IMR-90 (cell line): ENCODE measurements around the gene LONP1. TPM values are rescaled to one million over a fixed set of nuclear protein-coding genes. Genes with fewer than 3 reads are reported as not detected.

ENCODE experiments used
- ATAC-seq: fragments of 200-7000 bp; cut with Tn5 transposase; 2 replicates; pipeline ENCODE4 v1.9.1; 2020; ENCODE audit warnings: low read depth, mild to moderate bottlenecking, moderate library complexity
- BruUV-seq: library from RNA; stranded (reverse); fragments of 400-500 nt; replicated peaks from 2 replicates; lab custom pipeline; 2021; lab: Mats Ljungman, UMichigan
- CTCF ChIA-PET: fragments of 300-600 bp; formaldehyde crosslinking; extraction: SDS; loops from one replicate; lab custom pipeline; 2021; ENCODE audit warnings: antibody characterized with exemption; lab: Yijun Ruan, JAX
- POLR2A ChIA-PET: fragments of 300-600 bp; sonication (Branson Sonifier 250); formaldehyde crosslinking; loops from one replicate; lab custom pipeline; 2022; ENCODE audit warnings: antibody characterized with exemption; ENCODE audit not compliant: unreplicated experiment; lab: Charles Lee
- DNase-seq: peaks from one replicate; pipeline ENCODE4 v3.0.0; 2013
- H2AFZ ChIP-seq: replicated peaks from 2 replicates; pipeline ENCODE3; 2013; ENCODE audit warnings: low read length, mild to moderate bottlenecking; ENCODE audit not compliant: poor library complexity
- H2AK5ac ChIP-seq: 2 replicates; pipeline ENCODE4 v1.6.1; 2013; ENCODE audit warnings: low read depth, low read length, inconsistent platforms
- H2AK9ac ChIP-seq: replicated peaks from 2 replicates; pipeline ENCODE3; 2013; ENCODE audit warnings: mild to moderate bottlenecking, low read depth, low read length, moderate library complexity; ENCODE audit not compliant: poor library complexity
- H2BK120ac ChIP-seq: 2 replicates; pipeline ENCODE4 v1.6.1; 2013; ENCODE audit warnings: low read depth, low read length, inconsistent platforms
- H2BK15ac ChIP-seq: 3 replicates; pipeline ENCODE4 v1.6.1; 2013; ENCODE audit warnings: low read depth, low read length, inconsistent platforms
- H2BK20ac ChIP-seq: 2 replicates; pipeline ENCODE4 v1.6.1; 2013; ENCODE audit warnings: low read depth, mild to moderate bottlenecking, inconsistent platforms, low read length, moderate library complexity
- H2BK5ac ChIP-seq: 2 replicates; pipeline ENCODE4 v1.6.1; 2013; ENCODE audit warnings: mild to moderate bottlenecking, low read depth, low read length, inconsistent platforms; ENCODE audit not compliant: poor library complexity, severe bottlenecking
- H3K14ac ChIP-seq: replicated peaks from 2 replicates; pipeline ENCODE4 v1.6.1; 2013; ENCODE audit warnings: low read depth, low read length, inconsistent platforms
- H3K18ac ChIP-seq: 2 replicates; pipeline ENCODE4 v1.6.1; 2013; ENCODE audit warnings: low read depth, low read length, control low read depth
- H3K23ac ChIP-seq: 2 replicates; pipeline ENCODE4 v1.6.1; 2013; ENCODE audit warnings: low read depth, low read length, inconsistent platforms
- H3K27ac ChIP-seq: 2 replicates; pipeline ENCODE4 v1.5.1; 2013; ENCODE audit warnings: mild to moderate bottlenecking, control low read depth, low read length; ENCODE audit not compliant: insufficient read depth
- H3K27me3 ChIP-seq: 2 replicates; pipeline ENCODE4 v1.6.1; 2013; ENCODE audit warnings: low read length; ENCODE audit not compliant: control insufficient read depth, insufficient read depth
- H3K36me3 ChIP-seq: 2 replicates; pipeline ENCODE4 v1.6.1; 2013; ENCODE audit warnings: low read length, mixed read lengths; ENCODE audit not compliant: control insufficient read depth, insufficient read depth
- H3K4ac ChIP-seq: 2 replicates; pipeline ENCODE4 v1.6.1; 2013; ENCODE audit warnings: low read depth, low read length, inconsistent platforms
- H3K4me1 ChIP-seq: 2 replicates; pipeline ENCODE4 v1.6.1; 2013; ENCODE audit warnings: low read length, mixed read lengths; ENCODE audit not compliant: control insufficient read depth, insufficient read depth
- H3K4me2 ChIP-seq: 2 replicates; pipeline ENCODE4 v1.6.1; 2013; ENCODE audit warnings: low read depth, mild to moderate bottlenecking, control low read depth, low read length, moderate library complexity
- H3K4me3 ChIP-seq: 2 replicates; pipeline ENCODE4 v1.5.1; 2013; ENCODE audit warnings: low read depth, mild to moderate bottlenecking, control low read depth, low read length, moderate library complexity; ENCODE audit not compliant: insufficient read depth
- H3K56ac ChIP-seq: 2 replicates; pipeline ENCODE4 v1.6.1; 2013; ENCODE audit warnings: low read length, inconsistent platforms; ENCODE audit not compliant: insufficient read depth; ENCODE audit errors: extremely low read depth
- H3K79me1 ChIP-seq, 2 experiments: 2 replicates each; pipeline ENCODE4 v1.6.1; 2013; ENCODE audit warnings: low read length in 2 of 2, inconsistent platforms in 1 of 2, low read depth in 1 of 2
- H3K9ac ChIP-seq: 2 replicates; pipeline ENCODE4 v1.6.1; 2013; ENCODE audit warnings: low read depth, low read length, control low read depth
- H3K9me1 ChIP-seq: 2 replicates; pipeline ENCODE4 v1.6.1; 2013; ENCODE audit warnings: low read length, inconsistent platforms; ENCODE audit not compliant: insufficient read depth
- H3K9me3 ChIP-seq: 2 replicates; pipeline ENCODE4 v1.6.1; 2013; ENCODE audit warnings: low read length; ENCODE audit not compliant: control insufficient read depth, insufficient read depth
- H4K20me1 ChIP-seq: 2 replicates; pipeline ENCODE4 v1.6.1; 2013; ENCODE audit warnings: low read length, inconsistent platforms; ENCODE audit not compliant: insufficient read depth
- H4K5ac ChIP-seq: 2 replicates; pipeline ENCODE4 v1.6.1; 2013; ENCODE audit warnings: mild to moderate bottlenecking, low read depth, low read length, control low read depth
- H4K8ac ChIP-seq, 2 experiments: 2 replicates each; pipeline ENCODE4 v1.6.1; 2013; ENCODE audit warnings: low read depth in 2 of 2, low read length in 2 of 2, control low read depth in 1 of 2, inconsistent platforms in 1 of 2
- H4K91ac ChIP-seq: 2 replicates; pipeline ENCODE4 v1.6.1; 2013; ENCODE audit warnings: low read depth, low read length, inconsistent platforms; ENCODE audit not compliant: insufficient read depth
- BHLHE40 ChIP-seq: fragments of 150-350 bp; IDR thresholded peaks from 2 replicates; pipeline ENCODE4 v1.6.1; 2016; ENCODE audit warnings: mild to moderate bottlenecking, low read depth, low read length
- CHD1 ChIP-seq: IDR thresholded peaks from 2 replicates; pipeline ENCODE4 v1.6.1; 2012; ENCODE audit warnings: low read depth, low read length, improper control_type of control experiment
- FOS ChIP-seq: fragments of 150-350 bp; IDR thresholded peaks from 2 replicates; pipeline ENCODE4 v1.6.1; 2016; ENCODE audit warnings: low read depth, low read length
- MAFK ChIP-seq: IDR thresholded peaks from 2 replicates; pipeline ENCODE4 v1.6.1; 2012; ENCODE audit warnings: low read depth, low read length, improper control_type of control experiment
- MAZ ChIP-seq: IDR thresholded peaks from 2 replicates; pipeline ENCODE4 v1.6.1; 2012; ENCODE audit warnings: low read depth, mild to moderate bottlenecking, low read length, improper control_type of control experiment, moderate library complexity, borderline replicate concordance
- MXI1 ChIP-seq: IDR thresholded peaks from 2 replicates; pipeline ENCODE4 v1.6.1; 2012; ENCODE audit warnings: low read depth, mild to moderate bottlenecking, low read length, moderate library complexity, borderline replicate concordance
- NFE2L2 ChIP-seq: fragments of 150-350 bp; IDR thresholded peaks from 2 replicates; pipeline ENCODE4 v1.6.1; 2016; ENCODE audit warnings: low read depth, mild to moderate bottlenecking, low read length
- POLR2A ChIP-seq: IDR thresholded peaks from 2 replicates; pipeline ENCODE4 v1.6.1; 2012; ENCODE audit warnings: mild to moderate bottlenecking, low read depth, low read length
- RAD21 ChIP-seq: IDR thresholded peaks from 2 replicates; pipeline ENCODE4 v1.6.1; 2012; ENCODE audit warnings: low read length, improper control_type of control experiment
- RCOR1 ChIP-seq: IDR thresholded peaks from 2 replicates; pipeline ENCODE4 v1.6.1; 2012; ENCODE audit warnings: mild to moderate bottlenecking, low read length, improper control_type of control experiment; ENCODE audit not compliant: insufficient replicate concordance
- RFX5 ChIP-seq: IDR thresholded peaks from 2 replicates; pipeline ENCODE4 v1.8.0; 2012; ENCODE audit warnings: low read depth, mild to moderate bottlenecking, low read length, moderate library complexity
- SMC3 ChIP-seq: fragments of 150-350 bp; IDR thresholded peaks from 2 replicates; pipeline ENCODE4 v1.6.1; 2016; ENCODE audit warnings: low read depth, mild to moderate bottlenecking, antibody characterized with exemption, low read length, moderate library complexity
- WGBS, 2 experiments: methylation state at CpG; one replicate each; pipeline versions ENCODE4 v1.1.5 to v1.1.7; 2013; ENCODE audit warnings: missing lambda C conversion rate in 2 of 2; ENCODE audit not compliant: insufficient read length in 1 of 2; ENCODE audit errors: extremely low coverage in 2 of 2; 5-methylcytosine and 5-hydroxymethylcytosine counted together
- dilution Hi-C: fragments of 300-500 bp; cut with HindIII; formaldehyde crosslinking; loops from one replicate; pipeline ENCODE4 v1.14.3; 2018; ENCODE audit warnings: low sequenced_read_pairs; ENCODE audit not compliant: unreplicated experiment
- in situ Hi-C: fragments of 300-500 bp; cut with MboI; formaldehyde crosslinking; loops from 3 replicates; pipeline ENCODE4 v1.14.3; 2019; ENCODE audit warnings: low sequenced_read_pairs, inconsistent platforms, mixed read lengths
- intact Hi-C: fragments of 100-400 bp; cut with micrococcal nuclease; formaldehyde crosslinking; loops from 2 replicates; pipeline ENCODE4 v1.10.0; 2022
- polyA plus RNA-seq, 3 experiments: library from polyadenylated mRNA; depleted of rRNA; stranded (reverse); fragments of >200 nt; gene quantifications; 2 replicates each; pipeline ENCODE4 v1.2.3, GENCODE V29; 2012; ENCODE audit warnings: low replicate concordance in 1 of 3
- total RNA-seq: library from RNA; depleted of rRNA; stranded (reverse); fragments of >200 nt; gene quantifications from 2 replicates; pipeline ENCODE4 v1.2.3, GENCODE V29; 2012
- TF ChIP-seq, protein P1 (sequence below): fragments of 150-350 bp; IDR thresholded peaks from 2 replicates; pipeline ENCODE4 v1.6.1; 2017; ENCODE audit warnings: mild to moderate bottlenecking, antibody characterized with exemption, low read length, low read depth
- TF ChIP-seq, protein P2 (sequence below): conservative IDR thresholded peaks from 2 replicates; pipeline ENCODE4 v1.5.1; 2012; ENCODE audit warnings: mild to moderate bottlenecking, low read depth, low read length, improper control_type of control experiment

Gene LONP1
- total and polyA plus RNA-seq, 2 of the 4 experiments (the other 2 are of a cell fraction) = 64.2 to 93.2 TPM

DNA sequence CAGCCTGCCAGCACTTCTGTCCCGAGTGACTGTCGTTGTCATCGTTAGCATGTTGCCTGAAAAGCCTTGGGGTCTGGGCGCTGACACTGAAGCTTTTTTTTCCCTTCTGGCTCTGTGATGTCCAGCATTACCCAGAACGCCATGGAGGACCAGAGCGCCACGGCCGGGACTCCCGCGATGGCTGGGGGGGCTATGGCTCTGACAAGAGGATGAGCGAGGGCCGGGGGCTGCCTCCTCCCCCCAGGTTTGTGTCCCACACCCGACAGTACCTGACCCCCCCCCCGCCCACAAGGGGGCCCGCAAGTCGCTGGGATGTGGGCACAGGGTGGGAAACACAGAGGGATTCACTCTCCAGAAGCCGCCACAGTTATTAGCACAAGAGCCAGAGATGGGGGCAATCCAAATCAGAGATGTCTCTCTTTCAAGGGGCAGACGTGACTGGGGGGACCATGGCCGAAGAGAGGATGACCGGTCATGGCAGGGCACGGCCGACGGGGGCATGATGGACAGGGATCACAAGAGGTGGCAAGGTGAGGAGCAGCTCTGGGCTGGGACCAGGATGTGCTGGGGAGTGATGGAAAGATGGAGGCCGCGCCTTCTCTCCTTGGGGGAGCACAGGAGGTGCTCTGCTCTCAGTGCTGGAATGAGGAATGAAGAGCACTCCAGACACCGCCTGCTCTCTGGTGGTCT lies 52.9 kb downstream of the LONP1 start:
- H2BK5ac ChIP-seq = no peak overlapping the region
- 94% methylated on average over 11 of the region's 26 CpGs; no CpG with 5 or more reads in 1 of the 2 experiments for WGBS, 2 experiments
- H2BK15ac ChIP-seq = no peak overlapping the region
- in situ Hi-C loops (no loop called here), dilution Hi-C loops (no loop called here), intact Hi-C loops (loop anchor here (5.0 kb wide), 1 partner anchor 45 kb away; the partner anchor contains the start of genes SAFB and SAFB2)
- H3K27me3 ChIP-seq = no peaks in the 10 kb centered on the region
- H4K5ac ChIP-seq = no peak overlapping the region
- H4K20me1 ChIP-seq = peaks cover 35% of the 10 kb centered on the region
- no peak overlapping the region for H3K9ac ChIP-seq
- ChIA-PET POLR2A (no interaction called here), CTCF (no interaction called here)
- no peaks in the 10 kb centered on the region for H3K9me3 ChIP-seq
- no peak overlapping the region for H3K27ac ChIP-seq
- no TSS peak for BruUV-seq
- H2BK120ac ChIP-seq = no peak overlapping the region
- DNase-seq (no peak), ATAC-seq (no peak)
- H2BK20ac ChIP-seq = no peak overlapping the region
- no peak overlapping the region for H3K56ac ChIP-seq
- no peaks in the 10 kb centered on the region for H3K4me1 ChIP-seq
- no peak overlapping the region for H3K23ac ChIP-seq
- H2AK5ac ChIP-seq = no peak overlapping the region
- peaks cover 3 to 55% of the 10 kb centered on the region in 2 experiments; a peak in 3 of 4 replicates for H3K79me1 ChIP-seq
- H3K9me1 ChIP-seq = peaks cover 6% of the 10 kb centered on the region; the same call in 1 of the 2 replicates
- H2AFZ ChIP-seq = no peak overlapping the region
- no peak overlapping the region for H3K4me3 ChIP-seq
- no peak overlapping the region for H3K14ac ChIP-seq
- TF ChIP-seq MXI1 (no peak), MAFK (no peak), RAD21 (no peak), NFE2L2 (no peak), RCOR1 (no peak), BHLHE40 (no peak), MAZ (no peak), FOS (no peak), RFX5 (no peak), POLR2A (no peak), CHD1 (no peak), SMC3 (no peak)
- TF ChIP-seq, protein P1, sequence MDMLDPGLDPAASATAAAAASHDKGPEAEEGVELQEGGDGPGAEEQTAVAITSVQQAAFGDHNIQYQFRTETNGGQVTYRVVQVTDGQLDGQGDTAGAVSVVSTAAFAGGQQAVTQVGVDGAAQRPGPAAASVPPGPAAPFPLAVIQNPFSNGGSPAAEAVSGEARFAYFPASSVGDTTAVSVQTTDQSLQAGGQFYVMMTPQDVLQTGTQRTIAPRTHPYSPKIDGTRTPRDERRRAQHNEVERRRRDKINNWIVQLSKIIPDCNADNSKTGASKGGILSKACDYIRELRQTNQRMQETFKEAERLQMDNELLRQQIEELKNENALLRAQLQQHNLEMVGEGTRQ = no peak
- TF ChIP-seq, protein P2, sequence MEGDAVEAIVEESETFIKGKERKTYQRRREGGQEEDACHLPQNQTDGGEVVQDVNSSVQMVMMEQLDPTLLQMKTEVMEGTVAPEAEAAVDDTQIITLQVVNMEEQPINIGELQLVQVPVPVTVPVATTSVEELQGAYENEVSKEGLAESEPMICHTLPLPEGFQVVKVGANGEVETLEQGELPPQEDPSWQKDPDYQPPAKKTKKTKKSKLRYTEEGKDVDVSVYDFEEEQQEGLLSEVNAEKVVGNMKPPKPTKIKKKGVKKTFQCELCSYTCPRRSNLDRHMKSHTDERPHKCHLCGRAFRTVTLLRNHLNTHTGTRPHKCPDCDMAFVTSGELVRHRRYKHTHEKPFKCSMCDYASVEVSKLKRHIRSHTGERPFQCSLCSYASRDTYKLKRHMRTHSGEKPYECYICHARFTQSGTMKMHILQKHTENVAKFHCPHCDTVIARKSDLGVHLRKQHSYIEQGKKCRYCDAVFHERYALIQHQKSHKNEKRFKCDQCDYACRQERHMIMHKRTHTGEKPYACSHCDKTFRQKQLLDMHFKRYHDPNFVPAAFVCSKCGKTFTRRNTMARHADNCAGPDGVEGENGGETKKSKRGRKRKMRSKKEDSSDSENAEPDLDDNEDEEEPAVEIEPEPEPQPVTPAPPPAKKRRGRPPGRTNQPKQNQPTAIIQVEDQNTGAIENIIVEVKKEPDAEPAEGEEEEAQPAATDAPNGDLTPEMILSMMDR = no peak
- peaks cover 69% of the 10 kb centered on the region for H3K36me3 ChIP-seq
- no peak overlapping the region for H3K18ac ChIP-seq
- no peak overlapping the region for H4K91ac ChIP-seq
- no peak overlapping the region for H4K8ac ChIP-seq
- H2AK9ac ChIP-seq = peak overlapping the region; percentile 42
- no peak overlapping the region for H3K4ac ChIP-seq
- no peak overlapping the region for H3K4me2 ChIP-seq
